ENCODE data around the gene SLC24A4.

Gene SLC24A4

DNA sequence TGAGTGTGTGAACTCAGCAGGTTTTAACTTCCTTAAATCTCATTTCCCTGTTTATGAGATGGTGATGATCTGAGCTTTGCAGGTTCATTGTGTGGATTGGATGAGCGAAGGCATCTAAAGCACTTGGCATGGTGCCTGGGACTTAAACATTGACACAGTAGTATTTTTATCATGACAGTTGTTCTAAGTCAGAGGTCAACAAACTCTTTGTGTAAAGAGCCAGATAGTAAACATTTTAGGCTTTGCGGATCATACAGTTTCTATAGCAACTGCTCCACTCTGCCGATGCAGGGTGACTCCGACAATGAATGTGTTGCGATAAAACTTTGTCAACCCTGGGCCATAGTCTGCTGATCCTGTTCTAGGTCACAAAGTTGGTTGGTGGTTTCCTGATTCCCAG is 25.2 kb downstream of the SLC24A4 start:
- Histone ChIP-seq H3K27ac (ENCODE audit: low read depth, low read length) (no peak overlapping the region), H3K4me1 (ENCODE audit: insufficient read depth, low read length) (no peaks in the 10 kb centered on the region), H3K9ac (ENCODE audit: low read depth, low read length) (no peak overlapping the region), H3K27me3 (ENCODE audit: insufficient read depth, low read length) (no peaks in the 10 kb centered on the region), H3K9me3 (ENCODE audit: insufficient read depth, low read depth, low read length) (0 out of 2 replicates have a peak, but pooled peaks cover 3% of the 10 kb centered on the region), H3K4me3 (ENCODE audit: low read length) (no peak overlapping the region), H3K36me3 (ENCODE audit: insufficient read depth, low read length) (no peaks in the 10 kb centered on the region)
- 94% methylated on average over 5 of the region's 5 CpGs for WGBS

GRCh38 chr14:92351750-92352149 is 28.8 kb downstream of the SLC24A4 start:
- Histone ChIP-seq H3K27ac (ENCODE audit: low read depth, low read length) (no peak overlapping the region), H3K9me3 (ENCODE audit: insufficient read depth, low read depth, low read length) (no peaks in the 10 kb centered on the region), H3K36me3 (ENCODE audit: insufficient read depth, low read length) (no peaks in the 10 kb centered on the region), H3K4me1 (ENCODE audit: insufficient read depth, low read length) (no peaks in the 10 kb centered on the region), H3K9ac (ENCODE audit: low read depth, low read length) (no peak overlapping the region), H3K4me3 (ENCODE audit: low read length) (no peak overlapping the region), H3K27me3 (ENCODE audit: insufficient read depth, low read length) (no peaks in the 10 kb centered on the region)
- WGBS = 91% methylated on average over 1 of the region's 1 CpG

- WGBS = 61% methylated on average over 8 of the region's 9 CpGs
- Histone ChIP-seq H3K27me3 (ENCODE audit: insufficient read depth, low read length) (no peaks in the 10 kb centered on the region), H3K36me3 (ENCODE audit: insufficient read depth, low read length) (no peaks in the 10 kb centered on the region), H3K27ac (ENCODE audit: low read depth, low read length) (no peak overlapping the region), H3K9ac (ENCODE audit: low read depth, low read length) (no peak overlapping the region), H3K4me1 (ENCODE audit: insufficient read depth, low read length) (no peaks in the 10 kb centered on the region), H3K4me3 (ENCODE audit: low read length) (no peak overlapping the region), H3K9me3 (ENCODE audit: insufficient read depth, low read depth, low read length) (no peaks in the 10 kb centered on the region)
Measured at GRCh38 chr14:92352158-92352985, 29.4 kb downstream of the SLC24A4 start.

- WGBS = 84% methylated on average over 3 of the region's 3 CpGs
- no peaks in the 10 kb centered on the region for H3K4me1 ChIP-seq (ENCODE audit: insufficient read depth, low read length)
Measured at GRCh38 chr14:92353447-92353846, 30.5 kb downstream of the SLC24A4 start.

GRCh38 chr14:92356677-92357076 is 33.7 kb downstream of the SLC24A4 start:
- no peak overlapping the region for H3K9ac ChIP-seq (ENCODE audit: low read depth, low read length)
- H3K27me3 ChIP-seq (ENCODE audit: insufficient read depth, low read length) = no peaks in the 10 kb centered on the region
- H3K4me1 ChIP-seq (ENCODE audit: insufficient read depth, low read length) = no peaks in the 10 kb centered on the region
- 61% methylated on average over 3 of the region's 3 CpGs for WGBS
- H3K4me3 ChIP-seq (ENCODE audit: low read length) = no peak overlapping the region
- H3K36me3 ChIP-seq (ENCODE audit: insufficient read depth, low read length) = no peaks in the 10 kb centered on the region
- H3K27ac ChIP-seq (ENCODE audit: low read depth, low read length) = no peak overlapping the region
- no peaks in the 10 kb centered on the region for H3K9me3 ChIP-seq (ENCODE audit: insufficient read depth, low read depth, low read length)

More at GRCh38 chr14:92353447-92353846, 30.5 kb downstream of the SLC24A4 start:
- Histone ChIP-seq H3K36me3 (ENCODE audit: insufficient read depth, low read length) (no peaks in the 10 kb centered on the region), H3K27ac (ENCODE audit: low read depth, low read length) (no peak overlapping the region), H3K27me3 (ENCODE audit: insufficient read depth, low read length) (no peaks in the 10 kb centered on the region), H3K4me3 (ENCODE audit: low read length) (no peak overlapping the region), H3K9ac (ENCODE audit: low read depth, low read length) (no peak overlapping the region), H3K9me3 (ENCODE audit: insufficient read depth, low read depth, low read length) (no peaks in the 10 kb centered on the region)

- H3K4me3 ChIP-seq (ENCODE audit: low read length) = no peak overlapping the region
- H3K27ac ChIP-seq (ENCODE audit: low read depth, low read length) = no peak overlapping the region
- no peak overlapping the region for H3K9ac ChIP-seq (ENCODE audit: low read depth, low read length)
- no peaks in the 10 kb centered on the region for H3K27me3 ChIP-seq (ENCODE audit: insufficient read depth, low read length)
- H3K9me3 ChIP-seq (ENCODE audit: insufficient read depth, low read depth, low read length) = no peaks in the 10 kb centered on the region
- H3K4me1 ChIP-seq (ENCODE audit: insufficient read depth, low read length) = no peaks in the 10 kb centered on the region
- 85% methylated on average over 13 of the region's 13 CpGs for WGBS
- H3K36me3 ChIP-seq (ENCODE audit: insufficient read depth, low read length) = no peaks in the 10 kb centered on the region
Measured at GRCh38 chr14:92360651-92361370, 37.8 kb downstream of the SLC24A4 start.

DNA sequence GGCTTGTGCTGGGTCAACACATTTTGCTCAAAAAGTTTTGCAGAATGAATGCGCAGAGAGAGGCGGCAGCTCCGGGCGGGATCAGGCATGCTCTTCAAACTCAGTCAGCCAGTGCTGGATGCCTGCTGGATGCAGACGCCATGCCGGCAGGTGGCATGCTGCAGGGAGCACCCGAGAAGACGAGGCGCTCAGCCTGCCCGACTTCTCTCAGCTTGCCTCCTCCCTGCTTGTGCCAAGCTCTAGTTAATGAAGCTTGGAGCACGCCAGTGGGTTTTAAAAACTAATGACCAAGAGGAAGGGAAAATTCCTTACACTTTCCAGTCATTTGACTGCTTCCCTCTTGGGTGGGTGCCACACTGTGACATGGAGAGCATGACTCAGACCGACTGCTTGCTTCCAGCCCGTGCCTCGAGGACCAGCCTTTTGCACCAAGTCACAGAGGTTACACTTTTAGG is 39.8 kb downstream of the SLC24A4 start:
- H3K4me1 ChIP-seq (ENCODE audit: insufficient read depth, low read length) = no peaks in the 10 kb centered on the region
- H3K9ac ChIP-seq (ENCODE audit: low read depth, low read length) = no peak overlapping the region
- H3K4me3 ChIP-seq (ENCODE audit: low read length) = no peak overlapping the region
- no peaks in the 10 kb centered on the region for H3K36me3 ChIP-seq (ENCODE audit: insufficient read depth, low read length)
- WGBS = 90% methylated on average over 14 of the region's 14 CpGs
- no peaks in the 10 kb centered on the region for H3K9me3 ChIP-seq (ENCODE audit: insufficient read depth, low read depth, low read length)
- H3K27ac ChIP-seq (ENCODE audit: low read depth, low read length) = no peak overlapping the region
- no peaks in the 10 kb centered on the region for H3K27me3 ChIP-seq (ENCODE audit: insufficient read depth, low read length)

- Histone ChIP-seq H3K9me3 (ENCODE audit: insufficient read depth, low read depth, low read length) (no peaks in the 10 kb centered on the region), H3K27me3 (ENCODE audit: insufficient read depth, low read length) (no peaks in the 10 kb centered on the region), H3K4me1 (ENCODE audit: insufficient read depth, low read length) (no peaks in the 10 kb centered on the region), H3K9ac (ENCODE audit: low read depth, low read length) (no peak overlapping the region), H3K4me3 (ENCODE audit: low read length) (no peak overlapping the region), H3K27ac (ENCODE audit: low read depth, low read length) (no peak overlapping the region), H3K36me3 (ENCODE audit: insufficient read depth, low read length) (no peaks in the 10 kb centered on the region)
- 91% methylated on average over 11 of the region's 11 CpGs for whole genome bisulfite sequencing
Measured at GRCh38 chr14:92366237-92366636, 43.3 kb downstream of the SLC24A4 start.

DNA sequence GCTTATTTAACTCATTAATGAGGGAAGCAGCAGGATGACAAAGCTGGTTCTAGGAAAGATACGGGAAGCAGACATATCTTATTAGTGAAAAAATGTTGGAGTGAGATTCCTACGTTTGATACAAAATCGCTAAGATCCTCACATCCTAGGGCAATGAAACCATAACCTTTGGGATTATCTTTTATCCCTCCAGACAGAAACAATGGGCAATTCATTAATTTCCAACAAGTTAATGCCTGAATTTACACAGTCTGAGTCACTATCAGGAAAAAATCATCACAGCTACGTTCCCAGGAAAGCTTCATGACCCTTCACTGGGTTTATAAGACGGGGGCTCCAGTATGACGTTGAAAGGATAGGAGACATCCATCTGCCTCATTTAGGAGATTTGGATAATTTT is 45.0 kb downstream of the SLC24A4 start:
- no peaks in the 10 kb centered on the region for H3K27me3 ChIP-seq (ENCODE audit: insufficient read depth, low read length)

DNA sequence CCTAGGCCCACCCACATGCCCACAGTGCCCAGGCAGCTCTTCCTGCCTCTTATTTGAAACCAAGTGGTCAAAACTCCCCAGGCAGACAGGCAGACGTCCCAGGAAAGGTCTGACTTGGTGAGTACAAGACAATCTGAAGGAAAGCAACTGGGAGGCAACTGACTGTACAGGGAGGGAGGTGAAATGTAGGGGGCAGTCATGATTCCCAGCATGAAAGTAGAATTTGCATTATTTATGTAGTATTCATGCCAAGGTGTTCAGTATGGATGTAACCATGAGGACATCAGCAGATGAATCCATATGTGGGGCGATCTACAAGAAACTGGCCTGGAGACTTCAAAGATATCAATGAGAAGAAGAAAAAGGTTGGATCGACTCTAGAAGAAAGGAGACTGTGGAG is 46.1 kb downstream of the SLC24A4 start:
- WGBS = 93% methylated on average over 3 of the region's 3 CpGs
- H3K36me3 ChIP-seq (ENCODE audit: insufficient read depth, low read length) = no peaks in the 10 kb centered on the region
- H3K4me3 ChIP-seq (ENCODE audit: low read length) = no peak overlapping the region
- H3K27me3 ChIP-seq (ENCODE audit: insufficient read depth, low read length) = no peaks in the 10 kb centered on the region
- H3K9me3 ChIP-seq (ENCODE audit: insufficient read depth, low read depth, low read length) = no peaks in the 10 kb centered on the region
- H3K4me1 ChIP-seq (ENCODE audit: insufficient read depth, low read length) = no peaks in the 10 kb centered on the region
- no peak overlapping the region for H3K9ac ChIP-seq (ENCODE audit: low read depth, low read length)
- no peak overlapping the region for H3K27ac ChIP-seq (ENCODE audit: low read depth, low read length)

More for the DNA sequence above, 45.0 kb downstream of the SLC24A4 start:
- Histone ChIP-seq H3K27ac (ENCODE audit: low read depth, low read length) (no peak overlapping the region), H3K4me3 (ENCODE audit: low read length) (no peak overlapping the region), H3K9me3 (ENCODE audit: insufficient read depth, low read depth, low read length) (no peaks in the 10 kb centered on the region), H3K9ac (ENCODE audit: low read depth, low read length) (no peak overlapping the region), H3K4me1 (ENCODE audit: insufficient read depth, low read length) (no peaks in the 10 kb centered on the region), H3K36me3 (ENCODE audit: insufficient read depth, low read length) (no peaks in the 10 kb centered on the region)
- WGBS = 90% methylated on average over 6 of the region's 6 CpGs

DNA sequence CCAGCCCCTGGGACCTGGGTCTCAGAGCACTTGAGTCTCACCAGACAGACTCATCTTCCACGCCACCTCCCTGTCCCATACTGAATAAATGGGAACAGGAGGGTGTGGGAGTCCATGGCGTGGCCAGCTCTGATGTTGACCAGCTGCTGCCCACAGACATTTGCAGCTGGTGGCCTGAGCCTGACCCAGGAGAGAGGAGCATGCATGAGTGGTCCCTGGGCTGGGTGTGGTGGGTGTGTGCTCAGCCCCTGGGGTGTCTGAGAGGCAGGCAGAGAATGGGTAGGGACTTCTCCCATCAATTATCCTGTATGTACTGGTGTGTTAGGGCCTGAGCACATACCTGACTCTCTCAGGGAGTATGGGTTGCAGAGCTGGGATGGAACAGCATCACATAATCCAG is 49.3 kb downstream of the SLC24A4 start:
- no peaks in the 10 kb centered on the region for H3K9me3 ChIP-seq (ENCODE audit: insufficient read depth, low read depth, low read length)
- H3K27me3 ChIP-seq (ENCODE audit: insufficient read depth, low read length) = no peaks in the 10 kb centered on the region
- 93% methylated on average over 2 of the region's 2 CpGs for WGBS
- no peak overlapping the region for H3K9ac ChIP-seq (ENCODE audit: low read depth, low read length)
- no peaks in the 10 kb centered on the region for H3K36me3 ChIP-seq (ENCODE audit: insufficient read depth, low read length)
- no peaks in the 10 kb centered on the region for H3K4me1 ChIP-seq (ENCODE audit: insufficient read depth, low read length)
- H3K4me3 ChIP-seq (ENCODE audit: low read length) = no peak overlapping the region
- H3K27ac ChIP-seq (ENCODE audit: low read depth, low read length) = no peak overlapping the region
